Liver (tissue), 3 donors: ENCODE results near the gene EPHB2.

ENCODE experiments used
- CTCF ChIP-seq: fragments of 150-350 bp; IDR thresholded peaks from 2 replicates; pipeline ENCODE4 v1.5.1; 2017; ENCODE audit warnings: improper control_type of control experiment, low read depth, low read length; ENCODE audit not compliant: missing input control
- GABPA ChIP-seq, 2 donors: IDR thresholded peaks in 1 of 2; conservative IDR thresholded peaks in 1 of 2; 2 replicates each; pipeline ENCODE4 v1.6.1; 2016; ENCODE audit warnings: antibody characterized with exemption in 2 of 2, mild to moderate bottlenecking in 1 of 2, moderate library complexity in 1 of 2
- JUND ChIP-seq, 2 donors: IDR thresholded peaks; 2 replicates each; pipeline ENCODE4 v1.6.1; 2016; ENCODE audit warnings: antibody characterized with exemption in 2 of 2
- MAX ChIP-seq: IDR thresholded peaks from 2 replicates; pipeline ENCODE4 v1.6.1; 2016; ENCODE audit warnings: antibody characterized with exemption
- RAD21 ChIP-seq, 2 donors: IDR thresholded peaks; 2 replicates each; pipeline ENCODE4 v1.6.1; 2016; ENCODE audit warnings: antibody characterized with exemption in 2 of 2, mild to moderate bottlenecking in 2 of 2
- REST ChIP-seq: IDR thresholded peaks from 2 replicates; pipeline ENCODE4 v1.6.1; 2016; ENCODE audit warnings: antibody characterized with exemption, mild to moderate bottlenecking
- RXRA ChIP-seq, 2 donors: IDR thresholded peaks; 2 replicates each; pipeline ENCODE4 v1.6.1; 2017 to 2018; ENCODE audit warnings: antibody characterized with exemption in 2 of 2, mild to moderate bottlenecking in 1 of 2
- TAF1 ChIP-seq: conservative IDR thresholded peaks from 2 replicates; pipeline ENCODE4 v1.6.1; 2016; ENCODE audit warnings: antibody characterized with exemption, mild to moderate bottlenecking
- YY1 ChIP-seq: IDR thresholded peaks from 2 replicates; pipeline ENCODE4 v1.6.1; 2016; ENCODE audit warnings: antibody characterized with exemption, mild to moderate bottlenecking
- donor health status: healthy.
- donor health status: healthy.

- TF ChIP-seq CTCF (no peak), REST (no peak), MAX (no peak), JUND (IDR thresholded peaks at IDR 0.05) (no peak), YY1 (no peak), RXRA (IDR thresholded peaks at IDR 0.05) (no peak), RAD21 (IDR thresholded peaks at IDR 0.05) (no peak), TAF1 (no peak), GABPA (IDR thresholded peaks at IDR 0.05 in 1 of 2, conservative IDR thresholded peaks at IDR 0.05 in 1 of 2) (no peak)
Observed at GRCh38 chr1:22835636-22836319, 125.1 kb downstream of the EPHB2 start.
